Omental fat pad (tissue), 4 donors: Measurements from ENCODE around the gene SPINK13. TPM values are rescaled to one million over a fixed set of nuclear protein-coding genes. Genes with fewer than 3 reads are reported as not detected.
"Not testable (repeated sequence)": the region's sequence is repeated elsewhere in the genome, so short reads cannot be mapped to it uniquely, and the experiment has no call there.

Experiments
- ATAC-seq: fragments of 150-250 bp; one replicate; pipeline ENCODE4 v1.9.1; 2016; ENCODE audit warnings: mild to moderate bottlenecking, moderate library complexity; ENCODE audit not compliant: low FRiP score
- DNase-seq: peaks from one replicate; pipeline ENCODE4 v3.0.0-alpha.2; 2019; ENCODE audit warnings: low spot score
- small RNA-seq: library from RNA; depleted of rRNA; stranded (forward); fragments of <200 nt; gene quantifications from one replicate; pipeline ENCODE3, GENCODE V24; 2016
- total RNA-seq, 4 donors: library from RNA; depleted of rRNA; stranded (reverse); fragments of >200 nt; gene quantifications; one replicate each; pipeline ENCODE4 v1.1.0, GENCODE V29; 2016
- TF ChIP-seq, protein P1 (sequence below), 3 donors: fragments of 450-650 bp; IDR thresholded peaks; one replicate each; pipeline ENCODE4 v1.5.1; 2016 to 2017; ENCODE audit warnings: antibody characterized with exemption in 3 of 3, mild to moderate bottlenecking in 3 of 3, moderate library complexity in 2 of 3

The SPINK13 gene
- total RNA-seq, 4 donors from 2014 or later = not detected

DNA sequence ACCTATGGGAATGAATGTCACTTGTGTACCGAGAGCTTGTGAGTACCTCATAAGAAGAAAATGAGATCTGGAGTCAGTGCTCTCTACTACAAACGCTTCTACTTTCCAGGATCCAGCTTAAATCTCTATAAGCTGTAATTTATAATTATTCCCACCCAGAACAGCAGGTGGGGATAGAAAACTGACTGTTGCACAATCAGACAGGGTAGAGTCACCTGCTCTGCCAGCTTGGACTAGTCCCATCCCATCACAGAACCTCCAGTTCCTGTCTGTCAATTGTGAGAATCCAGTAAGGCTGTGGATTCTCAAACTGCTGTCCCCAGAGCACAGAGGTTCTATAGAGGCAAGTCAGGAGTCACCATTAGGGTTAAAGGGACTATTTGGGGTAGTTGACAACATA is 45.6 kb downstream of the SPINK13 start:
- DNase-seq (no peak), ATAC-seq (peak; percentile 10)
- TF ChIP-seq, protein P1, sequence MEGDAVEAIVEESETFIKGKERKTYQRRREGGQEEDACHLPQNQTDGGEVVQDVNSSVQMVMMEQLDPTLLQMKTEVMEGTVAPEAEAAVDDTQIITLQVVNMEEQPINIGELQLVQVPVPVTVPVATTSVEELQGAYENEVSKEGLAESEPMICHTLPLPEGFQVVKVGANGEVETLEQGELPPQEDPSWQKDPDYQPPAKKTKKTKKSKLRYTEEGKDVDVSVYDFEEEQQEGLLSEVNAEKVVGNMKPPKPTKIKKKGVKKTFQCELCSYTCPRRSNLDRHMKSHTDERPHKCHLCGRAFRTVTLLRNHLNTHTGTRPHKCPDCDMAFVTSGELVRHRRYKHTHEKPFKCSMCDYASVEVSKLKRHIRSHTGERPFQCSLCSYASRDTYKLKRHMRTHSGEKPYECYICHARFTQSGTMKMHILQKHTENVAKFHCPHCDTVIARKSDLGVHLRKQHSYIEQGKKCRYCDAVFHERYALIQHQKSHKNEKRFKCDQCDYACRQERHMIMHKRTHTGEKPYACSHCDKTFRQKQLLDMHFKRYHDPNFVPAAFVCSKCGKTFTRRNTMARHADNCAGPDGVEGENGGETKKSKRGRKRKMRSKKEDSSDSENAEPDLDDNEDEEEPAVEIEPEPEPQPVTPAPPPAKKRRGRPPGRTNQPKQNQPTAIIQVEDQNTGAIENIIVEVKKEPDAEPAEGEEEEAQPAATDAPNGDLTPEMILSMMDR (IDR thresholded peaks at IDR 0.05) = no peak

DNA sequence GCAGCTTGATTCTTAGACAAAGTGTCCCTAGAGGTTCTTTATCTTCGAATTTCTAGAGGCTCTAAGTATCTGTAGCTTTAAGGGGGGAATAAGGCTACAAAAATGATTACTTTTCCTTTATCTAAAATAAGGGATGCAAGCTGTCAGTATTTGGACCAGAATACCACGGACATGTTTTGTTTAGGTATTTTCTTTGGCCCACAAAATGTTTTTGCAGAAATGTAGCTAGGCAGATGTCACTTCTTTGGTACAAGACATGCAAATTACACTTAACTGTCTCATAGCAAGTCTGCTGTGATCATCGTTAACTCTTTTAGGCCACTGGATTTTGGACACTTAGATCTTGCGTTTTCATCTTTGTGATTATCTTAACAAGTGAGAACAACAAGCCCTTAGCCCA is 46.1 kb downstream of the SPINK13 start:
- ATAC-seq = no peak
- TF ChIP-seq, protein P1 (IDR thresholded peaks at IDR 0.05) = no peak
- DNase-seq = no peak

DNA sequence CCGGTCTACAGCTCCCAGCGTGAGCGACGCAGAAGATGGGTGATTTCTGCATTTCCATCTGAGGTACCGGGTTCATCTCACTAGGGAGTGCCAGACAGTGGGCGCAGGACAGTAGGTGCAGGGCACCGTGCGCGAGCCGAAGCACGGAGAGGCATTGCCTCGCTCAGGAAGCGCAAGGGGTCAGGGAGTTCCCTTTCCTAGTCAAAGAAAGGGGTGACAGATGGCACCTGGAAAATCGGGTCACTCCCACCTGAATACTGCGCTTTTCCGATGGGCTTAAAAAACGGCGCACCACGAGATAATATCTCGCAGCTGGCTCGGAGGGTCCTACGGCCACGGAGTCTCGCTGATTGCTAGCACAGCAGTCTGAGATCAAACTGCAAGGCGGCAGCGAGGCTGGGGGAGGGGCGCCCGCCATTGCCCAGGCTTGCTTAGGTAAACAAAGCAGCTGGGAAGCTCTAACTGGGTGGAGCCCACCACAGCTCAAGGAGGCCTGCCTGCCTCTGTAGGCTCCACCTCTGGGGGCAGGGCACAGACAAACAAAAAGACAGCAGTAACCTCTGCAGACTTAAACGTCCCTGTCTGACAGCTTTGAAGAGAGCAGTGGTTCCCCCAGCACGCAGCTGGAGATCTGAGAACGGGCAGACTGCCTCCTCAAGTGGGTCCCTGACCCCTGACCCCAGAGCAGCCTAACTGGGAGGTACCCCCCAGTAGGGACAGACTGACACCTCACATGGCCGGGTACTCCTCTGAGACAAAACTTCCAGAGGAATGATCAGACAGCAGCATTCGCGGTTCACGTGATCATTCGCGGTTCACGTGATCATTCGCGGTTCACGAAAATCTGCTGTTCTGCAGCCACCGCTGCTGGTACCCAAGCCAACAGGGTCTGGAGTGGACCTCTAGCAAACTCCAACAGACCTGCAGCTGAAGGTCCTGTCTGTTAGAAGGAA is 51.7 kb downstream of the SPINK13 start:
- ATAC-seq, DNase-seq: not testable (repeated sequence)

DNA sequence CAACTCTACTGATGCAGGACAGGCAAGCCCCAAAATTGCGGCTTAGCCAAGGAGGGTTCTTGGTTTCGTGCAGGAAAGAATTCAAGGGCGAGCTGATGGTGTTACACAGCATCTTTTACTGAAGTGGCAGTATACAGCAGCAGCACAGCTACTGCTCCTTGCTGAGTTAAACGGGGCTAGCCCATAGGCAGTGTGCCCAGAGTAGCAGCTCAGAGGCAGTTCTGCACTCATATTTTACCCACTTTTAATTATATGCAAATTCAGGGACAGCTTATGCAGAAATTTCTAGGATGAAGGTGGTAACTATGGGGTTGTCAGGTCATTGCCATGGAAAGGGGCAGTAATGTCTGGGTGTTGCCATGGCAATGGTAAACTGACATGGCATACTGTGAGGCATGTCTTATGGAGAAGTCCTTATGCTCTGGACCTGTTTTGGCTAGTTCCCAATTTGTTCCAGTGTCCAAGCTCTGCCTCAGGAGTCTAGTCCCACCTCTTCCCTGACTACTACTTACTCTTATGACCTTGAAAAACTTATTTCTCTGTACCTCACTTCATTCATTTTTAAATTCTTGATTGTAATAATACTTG is 64.8 kb downstream of the SPINK13 start:
- TF ChIP-seq, protein P1 (IDR thresholded peaks at IDR 0.05) = no peak
- no peak for DNase-seq
- no peak for ATAC-seq

DNA sequence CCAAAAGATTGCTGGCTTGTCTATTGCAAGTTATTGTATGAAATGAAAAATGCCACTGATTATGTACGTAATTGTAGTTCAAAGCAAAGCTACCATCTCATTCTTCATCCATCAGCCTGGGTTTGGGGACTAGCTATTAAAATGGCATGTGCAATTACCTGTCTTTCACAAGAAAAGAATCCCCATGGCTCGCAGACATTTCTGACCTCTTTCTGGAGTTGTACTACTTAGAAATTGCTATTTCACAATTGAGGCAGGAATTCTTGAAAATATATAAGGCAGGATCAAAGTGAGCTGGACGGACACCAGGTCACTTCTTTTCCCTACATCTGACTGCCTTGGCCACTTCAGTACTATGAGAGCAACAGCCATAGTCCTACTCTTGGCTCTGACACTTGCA is 66.7 kb downstream of the SPINK13 start, which contains the start of gene SPINK9:
Gene SPINK9, plus strand, starts transcription at position 301 of the 400 bp plus-strand sequence. Its CDS starts 55 bp downstream, at position 356.
- no peak for ATAC-seq
- no peak for DNase-seq
- TF ChIP-seq, protein P1 (IDR thresholded peaks at IDR 0.05) = no peak

Small RNAs within 50 kb of the gene (small RNA-seq; reads per million reads assigned to genes)
- not detected for gene HMGN1P16

Other genes with a start within 250 kb of the SPINK13 start
- gene SPINK5, start 204.8 kb upstream of the SPINK13 start, total RNA-seq = 1 to 10 TPM in 1 of 4 donors, under 1 TPM in 2, not detected in 1; 0.31 to 3.2 (median 0.60) TPM
- not detected for gene SPINK14, start 100.2 kb upstream of the SPINK13 start, total RNA-seq
- 1 to 10 TPM in 1 of 4 donors, not detected in 3; 1.6 TPM for gene SPINK6, start 65.8 kb upstream of the SPINK13 start, total RNA-seq
- gene MARCOL, start 30.3 kb upstream of the SPINK13 start, total RNA-seq = not detected
- gene SPINK7, start 43.6 kb downstream of the SPINK13 start, total RNA-seq = not detected
- gene SPINK9, start 66.8 kb downstream of the SPINK13 start, total RNA-seq = not detected
- 10 to 100 TPM; 27.1 to 82.5 (median 53.6) TPM for gene FBXO38, start 115.2 kb downstream of the SPINK13 start, total RNA-seq